IMR-90 (cell line): ENCODE data around the gene ZNF529. TPM values are rescaled to one million over a fixed set of nuclear protein-coding genes. Genes with fewer than 3 reads are reported as not detected.

Source experiments
- ATAC-seq: fragments of 200-7000 bp; cut with Tn5 transposase; 2 replicates; pipeline ENCODE4 v1.9.1; 2020; ENCODE audit warnings: low read depth, mild to moderate bottlenecking, moderate library complexity
- BruUV-seq: library from RNA; stranded (reverse); fragments of 400-500 nt; replicated peaks from 2 replicates; lab custom pipeline; 2021; lab: Mats Ljungman, UMichigan
- CTCF ChIA-PET: fragments of 300-600 bp; formaldehyde crosslinking; extraction: SDS; loops from one replicate; lab custom pipeline; 2021; ENCODE audit warnings: antibody characterized with exemption; lab: Yijun Ruan, JAX
- POLR2A ChIA-PET: fragments of 300-600 bp; sonication (Branson Sonifier 250); formaldehyde crosslinking; loops from one replicate; lab custom pipeline; 2022; ENCODE audit warnings: antibody characterized with exemption; ENCODE audit not compliant: unreplicated experiment; lab: Charles Lee
- DNase-seq: peaks from one replicate; pipeline ENCODE4 v3.0.0; 2013
- H2AFZ ChIP-seq: replicated peaks from 2 replicates; pipeline ENCODE3; 2013; ENCODE audit warnings: low read length, mild to moderate bottlenecking; ENCODE audit not compliant: poor library complexity
- H2AK5ac ChIP-seq: 2 replicates; pipeline ENCODE4 v1.6.1; 2013; ENCODE audit warnings: low read depth, low read length, inconsistent platforms
- H2AK9ac ChIP-seq: replicated peaks from 2 replicates; pipeline ENCODE3; 2013; ENCODE audit warnings: mild to moderate bottlenecking, low read depth, low read length, moderate library complexity; ENCODE audit not compliant: poor library complexity
- H2BK120ac ChIP-seq: 2 replicates; pipeline ENCODE4 v1.6.1; 2013; ENCODE audit warnings: low read depth, low read length, inconsistent platforms
- H2BK15ac ChIP-seq: 3 replicates; pipeline ENCODE4 v1.6.1; 2013; ENCODE audit warnings: low read depth, low read length, inconsistent platforms
- H2BK20ac ChIP-seq: 2 replicates; pipeline ENCODE4 v1.6.1; 2013; ENCODE audit warnings: low read depth, mild to moderate bottlenecking, inconsistent platforms, low read length, moderate library complexity
- H2BK5ac ChIP-seq: 2 replicates; pipeline ENCODE4 v1.6.1; 2013; ENCODE audit warnings: mild to moderate bottlenecking, low read depth, low read length, inconsistent platforms; ENCODE audit not compliant: poor library complexity, severe bottlenecking
- H3K14ac ChIP-seq: replicated peaks from 2 replicates; pipeline ENCODE4 v1.6.1; 2013; ENCODE audit warnings: low read depth, low read length, inconsistent platforms
- H3K18ac ChIP-seq: 2 replicates; pipeline ENCODE4 v1.6.1; 2013; ENCODE audit warnings: low read depth, low read length, control low read depth
- H3K23ac ChIP-seq: 2 replicates; pipeline ENCODE4 v1.6.1; 2013; ENCODE audit warnings: low read depth, low read length, inconsistent platforms
- H3K27ac ChIP-seq: 2 replicates; pipeline ENCODE4 v1.5.1; 2013; ENCODE audit warnings: mild to moderate bottlenecking, control low read depth, low read length; ENCODE audit not compliant: insufficient read depth
- H3K27me3 ChIP-seq: 2 replicates; pipeline ENCODE4 v1.6.1; 2013; ENCODE audit warnings: low read length; ENCODE audit not compliant: control insufficient read depth, insufficient read depth
- H3K36me3 ChIP-seq: 2 replicates; pipeline ENCODE4 v1.6.1; 2013; ENCODE audit warnings: low read length, mixed read lengths; ENCODE audit not compliant: control insufficient read depth, insufficient read depth
- H3K4ac ChIP-seq: 2 replicates; pipeline ENCODE4 v1.6.1; 2013; ENCODE audit warnings: low read depth, low read length, inconsistent platforms
- H3K4me1 ChIP-seq: 2 replicates; pipeline ENCODE4 v1.6.1; 2013; ENCODE audit warnings: low read length, mixed read lengths; ENCODE audit not compliant: control insufficient read depth, insufficient read depth
- H3K4me2 ChIP-seq: 2 replicates; pipeline ENCODE4 v1.6.1; 2013; ENCODE audit warnings: low read depth, mild to moderate bottlenecking, control low read depth, low read length, moderate library complexity
- H3K4me3 ChIP-seq: 2 replicates; pipeline ENCODE4 v1.5.1; 2013; ENCODE audit warnings: low read depth, mild to moderate bottlenecking, control low read depth, low read length, moderate library complexity; ENCODE audit not compliant: insufficient read depth
- H3K56ac ChIP-seq: 2 replicates; pipeline ENCODE4 v1.6.1; 2013; ENCODE audit warnings: low read length, inconsistent platforms; ENCODE audit not compliant: insufficient read depth; ENCODE audit errors: extremely low read depth
- H3K79me1 ChIP-seq, 2 experiments: 2 replicates each; pipeline ENCODE4 v1.6.1; 2013; ENCODE audit warnings: low read length in 2 of 2, inconsistent platforms in 1 of 2, low read depth in 1 of 2
- H3K9ac ChIP-seq: 2 replicates; pipeline ENCODE4 v1.6.1; 2013; ENCODE audit warnings: low read depth, low read length, control low read depth
- H3K9me1 ChIP-seq: 2 replicates; pipeline ENCODE4 v1.6.1; 2013; ENCODE audit warnings: low read length, inconsistent platforms; ENCODE audit not compliant: insufficient read depth
- H3K9me3 ChIP-seq: 2 replicates; pipeline ENCODE4 v1.6.1; 2013; ENCODE audit warnings: low read length; ENCODE audit not compliant: control insufficient read depth, insufficient read depth
- H4K20me1 ChIP-seq: 2 replicates; pipeline ENCODE4 v1.6.1; 2013; ENCODE audit warnings: low read length, inconsistent platforms; ENCODE audit not compliant: insufficient read depth
- H4K5ac ChIP-seq: 2 replicates; pipeline ENCODE4 v1.6.1; 2013; ENCODE audit warnings: mild to moderate bottlenecking, low read depth, low read length, control low read depth
- H4K8ac ChIP-seq, 2 experiments: 2 replicates each; pipeline ENCODE4 v1.6.1; 2013; ENCODE audit warnings: low read depth in 2 of 2, low read length in 2 of 2, control low read depth in 1 of 2, inconsistent platforms in 1 of 2
- H4K91ac ChIP-seq: 2 replicates; pipeline ENCODE4 v1.6.1; 2013; ENCODE audit warnings: low read depth, low read length, inconsistent platforms; ENCODE audit not compliant: insufficient read depth
- FOS ChIP-seq: fragments of 150-350 bp; IDR thresholded peaks from 2 replicates; pipeline ENCODE4 v1.6.1; 2016; ENCODE audit warnings: low read depth, low read length
- MXI1 ChIP-seq: IDR thresholded peaks from 2 replicates; pipeline ENCODE4 v1.6.1; 2012; ENCODE audit warnings: low read depth, mild to moderate bottlenecking, low read length, moderate library complexity, borderline replicate concordance
- POLR2A ChIP-seq: IDR thresholded peaks from 2 replicates; pipeline ENCODE4 v1.6.1; 2012; ENCODE audit warnings: mild to moderate bottlenecking, low read depth, low read length
- WGBS, 2 experiments: methylation state at CpG; one replicate each; pipeline versions ENCODE4 v1.1.5 to v1.1.7; 2013; ENCODE audit warnings: missing lambda C conversion rate in 2 of 2; ENCODE audit not compliant: insufficient read length in 1 of 2; ENCODE audit errors: extremely low coverage in 2 of 2; 5-methylcytosine and 5-hydroxymethylcytosine counted together
- dilution Hi-C: fragments of 300-500 bp; cut with HindIII; formaldehyde crosslinking; loops from one replicate; pipeline ENCODE4 v1.14.3; 2018; ENCODE audit warnings: low sequenced_read_pairs; ENCODE audit not compliant: unreplicated experiment
- in situ Hi-C: fragments of 300-500 bp; cut with MboI; formaldehyde crosslinking; loops from 3 replicates; pipeline ENCODE4 v1.14.3; 2019; ENCODE audit warnings: low sequenced_read_pairs, inconsistent platforms, mixed read lengths
- intact Hi-C: fragments of 100-400 bp; cut with micrococcal nuclease; formaldehyde crosslinking; loops from 2 replicates; pipeline ENCODE4 v1.10.0; 2022
- polyA plus RNA-seq, 3 experiments: library from polyadenylated mRNA; depleted of rRNA; stranded (reverse); fragments of >200 nt; gene quantifications; 2 replicates each; pipeline ENCODE4 v1.2.3, GENCODE V29; 2012; ENCODE audit warnings: low replicate concordance in 1 of 3
- total RNA-seq: library from RNA; depleted of rRNA; stranded (reverse); fragments of >200 nt; gene quantifications from 2 replicates; pipeline ENCODE4 v1.2.3, GENCODE V29; 2012

ZNF529 gene
- total and polyA plus RNA-seq, 2 of the 4 experiments (the other 2 are of a cell fraction): 2.4 to 6.8 TPM

DNA sequence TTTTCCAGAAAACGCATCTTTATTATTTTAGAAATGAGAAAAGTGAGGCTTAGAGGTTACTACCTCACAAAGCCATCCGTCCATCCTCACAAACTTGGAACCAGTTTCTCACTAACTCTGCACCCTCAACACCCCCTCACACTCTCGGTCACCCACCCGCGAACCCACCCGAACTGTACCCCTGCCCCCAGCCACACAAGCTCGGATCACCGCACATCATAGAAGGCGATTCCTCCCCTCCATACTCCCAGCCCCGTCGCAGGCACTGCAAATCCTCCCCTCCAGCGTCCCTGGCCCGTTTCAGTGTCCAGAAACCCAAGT is 45.3 kb downstream of the ZNF529 start:
- no CpG with 5 or more reads among the region's 13 CpGs for WGBS, 2 experiments
- peak overlapping the region; percentile 78 for H2BK5ac ChIP-seq
- H3K23ac ChIP-seq: peak overlapping the region; percentile 62
- H3K4me3 ChIP-seq: peak overlapping the region; percentile 82
- peaks cover 12% of the 10 kb centered on the region for H3K36me3 ChIP-seq
- ChIA-PET CTCF (no interaction called here), POLR2A (no interaction called here)
- 0 out of 2 replicates have a peak, but pooled peaks cover 1% of the 10 kb centered on the region for H3K4me1 ChIP-seq
- BruUV-seq: no TSS peak
- peak overlapping the region; percentile 85 for H3K14ac ChIP-seq
- peak overlapping the region; percentile 88 for H3K4me2 ChIP-seq
- no peak for DNase-seq
- H2AFZ ChIP-seq: peak overlapping the region; percentile 99
- H3K18ac ChIP-seq: peak overlapping the region; percentile 82
- H4K8ac ChIP-seq: peak overlapping the region; percentile 94
- H3K27ac ChIP-seq: peak overlapping the region; percentile 92
- in situ Hi-C loops: no loop called here
- H2BK120ac ChIP-seq: peak overlapping the region; percentile 63; the same call in 1 of the 2 replicates
- no peak overlapping the region for H2BK20ac ChIP-seq
- ATAC-seq: peak; percentile 30
- H4K91ac ChIP-seq: peak overlapping the region; percentile 91
- H3K79me1 ChIP-seq: peaks cover 21 to 28% of the 10 kb centered on the region in 2 experiments
- intact Hi-C loops: no loop called here
- H4K20me1 ChIP-seq: no peaks in the 10 kb centered on the region
- H3K9me3 ChIP-seq: peaks cover 18% of the 10 kb centered on the region
- H3K4ac ChIP-seq: peak overlapping the region; percentile 96
- no peak overlapping the region for H2BK15ac ChIP-seq
- H3K9ac ChIP-seq: peak overlapping the region; percentile 95
- peak overlapping the region; percentile 76 for H2AK5ac ChIP-seq
- peaks cover 4% of the 10 kb centered on the region; the same call in 1 of the 2 replicates for H3K9me1 ChIP-seq
- H2AK9ac ChIP-seq: peak overlapping the region; percentile 78
- TF ChIP-seq POLR2A (no peak), FOS (no peak), MXI1 (no peak)
- peak overlapping the region; percentile 79 for H3K56ac ChIP-seq
- H3K27me3 ChIP-seq: no peaks in the 10 kb centered on the region
- dilution Hi-C loops: no loop called here
- peak overlapping the region; percentile 85 for H4K5ac ChIP-seq
